GM12878 (cell line): Measurements from ENCODE around the gene CMSS1. TPM values are rescaled to one million over a fixed set of nuclear protein-coding genes. Genes with fewer than 3 reads are reported as not detected.

Experiments used
- ATAC-seq: fragments of 200-7000 bp; cut with Tn5 transposase; 3 replicates; pipeline ENCODE4 v1.9.1; 2020; ENCODE audit warnings: mild to moderate bottlenecking, moderate library complexity
- BruUV-seq: library from RNA; stranded (reverse); fragments of 400-500 nt; replicated peaks from 2 replicates; lab custom pipeline; 2021; lab: Mats Ljungman, UMichigan
- CTCF ChIA-PET: fragments of 300-600 bp; sonication (Branson Sonifier 250); formaldehyde crosslinking; extraction: SDS; loops from one replicate; lab custom pipeline; 2021; ENCODE audit warnings: inconsistent platforms; lab: Yijun Ruan, JAX
- POLR2A ChIA-PET: fragments of 350-600 bp; formaldehyde crosslinking; extraction: SDS; loops from one replicate; lab custom pipeline; 2021; ENCODE audit warnings: inconsistent platforms; lab: Charles Lee
- RAD21 ChIA-PET: fragments of 300-600 bp; sonication (Branson Sonifier 250); formaldehyde crosslinking; loops from one replicate; lab custom pipeline; 2023; ENCODE audit warnings: antibody characterized with exemption; ENCODE audit not compliant: unreplicated experiment; lab: Charles Lee
- SMC1A ChIA-PET: fragments of 300-600 bp; sonication (Branson Sonifier 250); formaldehyde crosslinking; loops from one replicate; lab custom pipeline; 2023; ENCODE audit not compliant: unreplicated experiment, uncharacterized antibody; lab: Charles Lee
- DNase-seq: peaks from one replicate; pipeline ENCODE4 v3.0.0-alpha.2; 2011; ENCODE audit warnings: low read depth, low spot score
- FAIRE-seq: peaks from 3 replicates; lab custom pipeline; 2011; peaks lifted over from hg19 to GRCh38; lab: Jason Lieb, UNC
- H2AFZ ChIP-seq: 2 replicates; pipeline ENCODE4 v1.6.0; 2011; ENCODE audit warnings: low read depth, low read length, control low read depth; ENCODE audit not compliant: control insufficient read depth
- H3K27ac ChIP-seq: 2 replicates; pipeline ENCODE4 v1.5.1; 2011; ENCODE audit warnings: control low read depth; ENCODE audit not compliant: control insufficient read depth, insufficient read depth
- H3K27me3 ChIP-seq, 2 experiments: replicated peaks in 1 of 2; 2 replicates each; pipeline versions ENCODE4 v1.6.0 to v1.6.1; 2011; ENCODE audit warnings: low read length in 1 of 2; ENCODE audit not compliant: control insufficient read depth in 2 of 2, insufficient read depth in 2 of 2
- H3K36me3 ChIP-seq, 2 experiments: 2 replicates each; pipeline ENCODE4 v1.5.1; 2011; ENCODE audit warnings: low read length in 1 of 2; ENCODE audit not compliant: control insufficient read depth in 2 of 2, insufficient read depth in 2 of 2
- H3K4me1 ChIP-seq: 2 replicates; pipeline ENCODE4 v1.6.1; 2011; ENCODE audit warnings: mild to moderate bottlenecking, low read length, moderate library complexity, mixed read lengths; ENCODE audit not compliant: control insufficient read depth, insufficient read depth
- H3K4me2 ChIP-seq: 2 replicates; pipeline ENCODE4 v1.6.0; 2011; ENCODE audit warnings: control low read depth; ENCODE audit not compliant: control insufficient read depth, insufficient read depth
- H3K4me3 ChIP-seq: fragments of 200-600 bp; sonication (generic); 2 replicates; pipeline ENCODE4 v1.5.1; 2016
- H3K79me2 ChIP-seq: 2 replicates; pipeline ENCODE4 v1.6.0; 2011; ENCODE audit warnings: low read length; ENCODE audit not compliant: control insufficient read depth, insufficient read depth
- H3K9ac ChIP-seq: 2 replicates; pipeline ENCODE4 v1.8.0; 2011; ENCODE audit warnings: low read length, control low read depth, mixed read lengths; ENCODE audit not compliant: control insufficient read depth, insufficient read depth
- H3K9me3 ChIP-seq: replicated peaks from 3 replicates; pipeline ENCODE4 v1.5.1; 2011; ENCODE audit warnings: mild to moderate bottlenecking, low read length; ENCODE audit not compliant: control insufficient read depth, insufficient read depth
- H4K20me1 ChIP-seq: 2 replicates; pipeline ENCODE4 v1.6.0; 2011; ENCODE audit not compliant: control insufficient read depth, insufficient read depth
- BHLHE40 ChIP-seq, 2 experiments: fragments of 450-650 bp in 1 of 2; IDR thresholded peaks; 2 replicates each; pipeline ENCODE4 v1.6.1; 2011 to 2017; ENCODE audit warnings: low read depth in 2 of 2, borderline replicate concordance in 1 of 2, improper control_type of control experiment in 1 of 2, low read length in 1 of 2, mild to moderate bottlenecking in 1 of 2
- CHD2 ChIP-seq: IDR thresholded peaks from 2 replicates; pipeline ENCODE4 v1.6.1; 2011; ENCODE audit warnings: low read depth, low read length, improper control_type of control experiment, borderline replicate concordance
- CTCF ChIP-seq, 3 experiments: IDR thresholded peaks in 2 of 3; conservative IDR thresholded peaks in 1 of 3; 2 replicates each; pipeline ENCODE4 v1.5.1; 2011; ENCODE audit warnings: low read depth in 3 of 3, low read length in 3 of 3, mild to moderate bottlenecking in 3 of 3, control low read depth in 2 of 3, moderate library complexity in 2 of 3, inconsistent platforms in 1 of 3, mixed read lengths in 1 of 3; ENCODE audit not compliant: control insufficient read depth in 2 of 3, insufficient read depth in 1 of 3; ENCODE audit errors: extremely low read depth in 1 of 3
- EZH2 ChIP-seq: IDR thresholded peaks from 2 replicates; pipeline ENCODE4 v1.6.1; 2012; ENCODE audit warnings: low read depth, mild to moderate bottlenecking, control low read depth, inconsistent platforms, low read length, borderline replicate concordance; ENCODE audit not compliant: control insufficient read depth
- IKZF2 ChIP-seq, 2 experiments: fragments of 450-650 bp; IDR thresholded peaks; 2 replicates each; pipeline ENCODE4 v1.6.1; 2017; ENCODE audit warnings: mild to moderate bottlenecking in 2 of 2, moderate library complexity in 2 of 2
- JUNB ChIP-seq: IDR thresholded peaks from 2 replicates; pipeline ENCODE4 v1.6.1; 2016; ENCODE audit warnings: antibody characterized with exemption, mild to moderate bottlenecking
- KAT2A ChIP-seq: conservative IDR thresholded peaks from 2 replicates; pipeline ENCODE4 v1.6.1; 2011; ENCODE audit warnings: low read depth, low read length; ENCODE audit not compliant: control insufficient read depth
- MTA2 ChIP-seq: fragments of 450-650 bp; IDR thresholded peaks from 2 replicates; pipeline ENCODE4 v1.6.1; 2016; ENCODE audit warnings: low read depth, mild to moderate bottlenecking, moderate library complexity
- NR2C1 ChIP-seq: fragments of 450-650 bp; IDR thresholded peaks from 2 replicates; pipeline ENCODE4 v1.6.1; 2017; ENCODE audit warnings: antibody characterized with exemption, mild to moderate bottlenecking, moderate library complexity
- NR2F1 ChIP-seq: fragments of 450-650 bp; conservative IDR thresholded peaks from 2 replicates; pipeline ENCODE4 v1.6.1; 2017; ENCODE audit warnings: mild to moderate bottlenecking
- PBX3 ChIP-seq: IDR thresholded peaks from 2 replicates; pipeline ENCODE4 v1.6.1; 2011; ENCODE audit warnings: mild to moderate bottlenecking, low read depth, low read length, moderate library complexity; ENCODE audit not compliant: insufficient replicate concordance
- RBBP5 ChIP-seq: fragments of 200-600 bp; sonication (generic); conservative IDR thresholded peaks from 2 replicates; pipeline ENCODE4 v1.6.1; 2016
- SMARCA5 ChIP-seq: fragments of 450-650 bp; IDR thresholded peaks from 2 replicates; pipeline ENCODE4 v1.6.1; 2017; ENCODE audit warnings: mild to moderate bottlenecking
- TCF3 ChIP-seq: IDR thresholded peaks from 2 replicates; pipeline ENCODE4 v1.6.1; 2012; ENCODE audit warnings: low read depth, mild to moderate bottlenecking, low read length, borderline replicate concordance; ENCODE audit not compliant: insufficient read depth
- WGBS: methylation state at CpG from one replicate; pipeline ENCODE4 v1.1.6; 2016; ENCODE audit warnings: low lambda C conversion rate; ENCODE audit not compliant: insufficient replicate concordance, insufficient coverage; ENCODE audit errors: missing lambda C conversion rate; 5-methylcytosine and 5-hydroxymethylcytosine counted together
- in situ Hi-C: fragments of 300-500 bp; cut with MboI; formaldehyde crosslinking; loops from 9 replicates; pipeline ENCODE4 v1.14.3; 2018; ENCODE audit warnings: mixed read lengths
- intact Hi-C: fragments of 100-400 bp; cut with micrococcal nuclease; formaldehyde crosslinking; loops from one replicate; pipeline ENCODE4 v1.14.2; 2022; ENCODE audit not compliant: unreplicated experiment
- polyA plus RNA-seq, 11 experiments: library from polyadenylated mRNA; depleted of rRNA in 4 of 11; unstranded in 6 of 11; stranded (reverse) in 5 of 11; fragments of >200 nt; fragmentation: Nextera tagmentation in 4 of 11; fragmentation: Illumina TruSeq in 1 of 11; extraction: Ambion mirVana in 4 of 11; extraction: Trizol in 1 of 11; gene quantifications; 1 replicate in 1 of 11; 2 replicates in 10 of 11; pipeline versions ENCODE4 v1.2.1 to v1.2.3, GENCODE V29; 2011 to 2016; ENCODE audit warnings: inconsistent platforms in 2 of 11, missing spikeins in 2 of 11, low read depth in 1 of 11
- total RNA-seq, 4 experiments: library from RNA; depleted of rRNA in 3 of 4; stranded (reverse); fragments of >200 nt in 3 of 4; fragmentation: Illumina TruSeq in 1 of 4; extraction: Trizol in 1 of 4; gene quantifications; 2 replicates each; pipeline versions ENCODE4 v1.2.1 to v1.2.3, GENCODE V29; 2013 to 2021
- TF ChIP-seq, protein P1 (sequence below): IDR thresholded peaks from 2 replicates; pipeline ENCODE4 v1.6.1; 2011; ENCODE audit warnings: low read depth, mild to moderate bottlenecking, low read length, moderate library complexity, borderline replicate concordance; ENCODE audit errors: extremely low read depth
- TF ChIP-seq, protein P2 (sequence below): IDR thresholded peaks from 2 replicates; pipeline ENCODE4 v1.6.1; 2012; ENCODE audit warnings: low read length, inconsistent platforms

CMSS1 gene
- total and polyA plus RNA-seq, 10 of the 15 experiments (the other 5 are each of a cell fraction or from before 2014, with no cell fraction given), result 31.0 to 118 (median 70.1) TPM

- peaks cover 4% of the 10 kb centered on the region; the same call in 1 of the 2 replicates for H3K4me1 ChIP-seq
- DNase-seq, result no peak
- ATAC-seq, result no peak
- in situ Hi-C loops, result loop anchor here (10.0 kb wide), 1 partner anchor 56 kb away; no protein-coding TSS in a partner anchor
- H2AFZ ChIP-seq, result no peak overlapping the region
- ChIA-PET RAD21 (no interaction called here), POLR2A (interaction anchor here (1.5 kb wide), 1 partner anchor 9 kb away, joined by 6 read pairs; no protein-coding TSS in a partner anchor), CTCF (interaction anchor here (0.9 to 2.9 kb wide), 3 partner anchors 9 to 32 kb away, joined by 3 to 12 read pairs (median 3); no protein-coding TSS in a partner anchor), SMC1A (interaction anchor here (0.8 to 1.0 kb wide), 2 partner anchors 12 to 14 kb away, joined by 4 read pairs; no protein-coding TSS in a partner anchor)
- no peaks in the 10 kb centered on the region for H3K36me3 ChIP-seq
- H3K4me2 ChIP-seq, result no peak overlapping the region
- 82% methylated on average over 2 of the region's 2 CpGs for WGBS
- no peaks in the 10 kb centered on the region; the same call in 2 of the 3 replicates for H3K9me3 ChIP-seq
- H3K9ac ChIP-seq, result no peak overlapping the region
- H4K20me1 ChIP-seq, result no peaks in the 10 kb centered on the region
- FAIRE-seq, result no peak
- no peak overlapping the region for H3K4me3 ChIP-seq
- BruUV-seq, result no TSS peak
- H3K27ac ChIP-seq, result no peak overlapping the region
- no peaks in the 10 kb centered on the region; the same call in 1 of the 2 replicates for H3K79me2 ChIP-seq
- no peaks in the 10 kb centered on the region for H3K27me3 ChIP-seq
- intact Hi-C loops, result no loop called here
- TF ChIP-seq SMARCA5 (no peak), PBX3 (no peak), KAT2A (no peak), CTCF (IDR thresholded peaks at IDR 0.05 in 2 of 3, conservative IDR thresholded peaks at IDR 0.05 in 1 of 3; ENCODE audit: control insufficient read depth in 2 of 3, extremely low read depth in 1 of 3, insufficient read depth in 1 of 3, low read depth in 3 of 3, low read length in 3 of 3) (no peak), RBBP5 (no peak), NR2F1 (no peak), CHD2 (no peak), TCF3 (no peak), NR2C1 (no peak), JUNB (no peak), BHLHE40 (IDR thresholded peaks at IDR 0.05; ENCODE audit: borderline replicate concordance in 1 of 2, low read depth in 2 of 2, low read length in 1 of 2) (no peak), MTA2 (no peak), EZH2 (no peak), IKZF2 (IDR thresholded peaks at IDR 0.05) (no peak)
- TF ChIP-seq, protein P1, sequence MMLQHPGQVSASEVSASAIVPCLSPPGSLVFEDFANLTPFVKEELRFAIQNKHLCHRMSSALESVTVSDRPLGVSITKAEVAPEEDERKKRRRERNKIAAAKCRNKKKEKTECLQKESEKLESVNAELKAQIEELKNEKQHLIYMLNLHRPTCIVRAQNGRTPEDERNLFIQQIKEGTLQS, result no peak
- TF ChIP-seq, protein P2, sequence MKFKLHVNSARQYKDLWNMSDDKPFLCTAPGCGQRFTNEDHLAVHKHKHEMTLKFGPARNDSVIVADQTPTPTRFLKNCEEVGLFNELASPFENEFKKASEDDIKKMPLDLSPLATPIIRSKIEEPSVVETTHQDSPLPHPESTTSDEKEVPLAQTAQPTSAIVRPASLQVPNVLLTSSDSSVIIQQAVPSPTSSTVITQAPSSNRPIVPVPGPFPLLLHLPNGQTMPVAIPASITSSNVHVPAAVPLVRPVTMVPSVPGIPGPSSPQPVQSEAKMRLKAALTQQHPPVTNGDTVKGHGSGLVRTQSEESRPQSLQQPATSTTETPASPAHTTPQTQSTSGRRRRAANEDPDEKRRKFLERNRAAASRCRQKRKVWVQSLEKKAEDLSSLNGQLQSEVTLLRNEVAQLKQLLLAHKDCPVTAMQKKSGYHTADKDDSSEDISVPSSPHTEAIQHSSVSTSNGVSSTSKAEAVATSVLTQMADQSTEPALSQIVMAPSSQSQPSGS, result no peak
Measured at GRCh38 chr3:99858469-99858868, 40.8 kb downstream of the CMSS1 start.
